ENCODE data around the gene PADI3. TPM values are rescaled to one million over a fixed set of nuclear protein-coding genes. Genes with fewer than 3 reads are reported as not detected.
A peak's percentile ranks its signal among the peaks of the same experiment; 100 is the strongest.

PADI3 gene, protein sequence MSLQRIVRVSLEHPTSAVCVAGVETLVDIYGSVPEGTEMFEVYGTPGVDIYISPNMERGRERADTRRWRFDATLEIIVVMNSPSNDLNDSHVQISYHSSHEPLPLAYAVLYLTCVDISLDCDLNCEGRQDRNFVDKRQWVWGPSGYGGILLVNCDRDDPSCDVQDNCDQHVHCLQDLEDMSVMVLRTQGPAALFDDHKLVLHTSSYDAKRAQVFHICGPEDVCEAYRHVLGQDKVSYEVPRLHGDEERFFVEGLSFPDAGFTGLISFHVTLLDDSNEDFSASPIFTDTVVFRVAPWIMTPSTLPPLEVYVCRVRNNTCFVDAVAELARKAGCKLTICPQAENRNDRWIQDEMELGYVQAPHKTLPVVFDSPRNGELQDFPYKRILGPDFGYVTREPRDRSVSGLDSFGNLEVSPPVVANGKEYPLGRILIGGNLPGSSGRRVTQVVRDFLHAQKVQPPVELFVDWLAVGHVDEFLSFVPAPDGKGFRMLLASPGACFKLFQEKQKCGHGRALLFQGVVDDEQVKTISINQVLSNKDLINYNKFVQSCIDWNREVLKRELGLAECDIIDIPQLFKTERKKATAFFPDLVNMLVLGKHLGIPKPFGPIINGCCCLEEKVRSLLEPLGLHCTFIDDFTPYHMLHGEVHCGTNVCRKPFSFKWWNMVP
- total RNA-seq: not detected

GRCh38 chr1:17248781-17249180 is at the start of gene PADI3:
Gene PADI3 (plus strand): TSS chr1:17249098. CDS start chr1:17249138, 40 bp downstream.
- ATAC-seq (ENCODE audit: low FRiP score in 2 of 2): no peak
- WGBS, 2 donors: 55 to 71% methylated on average over 5 to 9 of the region's 9 CpGs
- Histone ChIP-seq H3K27me3 (no peaks in the 10 kb centered on the region), H3K9me3 (no peaks in the 10 kb centered on the region), H3K27ac (no peak within 1 kb of the TSS), H3K4me1 (no peaks in the 10 kb centered on the region), H3K4me3 (no peak within 1 kb of the TSS), H3K36me3 (no peaks in the 10 kb centered on the region)
- no peak for DNase-seq
- TF ChIP-seq POLR2AphosphoS5 (IDR thresholded peaks at IDR 0.05) (no peak), EP300 (IDR thresholded peaks at IDR 0.05) (no peak), POLR2A (IDR thresholded peaks at IDR 0.05) (no peak)
- TF ChIP-seq, protein P1, sequence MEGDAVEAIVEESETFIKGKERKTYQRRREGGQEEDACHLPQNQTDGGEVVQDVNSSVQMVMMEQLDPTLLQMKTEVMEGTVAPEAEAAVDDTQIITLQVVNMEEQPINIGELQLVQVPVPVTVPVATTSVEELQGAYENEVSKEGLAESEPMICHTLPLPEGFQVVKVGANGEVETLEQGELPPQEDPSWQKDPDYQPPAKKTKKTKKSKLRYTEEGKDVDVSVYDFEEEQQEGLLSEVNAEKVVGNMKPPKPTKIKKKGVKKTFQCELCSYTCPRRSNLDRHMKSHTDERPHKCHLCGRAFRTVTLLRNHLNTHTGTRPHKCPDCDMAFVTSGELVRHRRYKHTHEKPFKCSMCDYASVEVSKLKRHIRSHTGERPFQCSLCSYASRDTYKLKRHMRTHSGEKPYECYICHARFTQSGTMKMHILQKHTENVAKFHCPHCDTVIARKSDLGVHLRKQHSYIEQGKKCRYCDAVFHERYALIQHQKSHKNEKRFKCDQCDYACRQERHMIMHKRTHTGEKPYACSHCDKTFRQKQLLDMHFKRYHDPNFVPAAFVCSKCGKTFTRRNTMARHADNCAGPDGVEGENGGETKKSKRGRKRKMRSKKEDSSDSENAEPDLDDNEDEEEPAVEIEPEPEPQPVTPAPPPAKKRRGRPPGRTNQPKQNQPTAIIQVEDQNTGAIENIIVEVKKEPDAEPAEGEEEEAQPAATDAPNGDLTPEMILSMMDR (IDR thresholded peaks at IDR 0.05): no peak

- H3K27ac ChIP-seq: no peak overlapping the region
- H3K9me3 ChIP-seq: no peaks in the 10 kb centered on the region
- no peaks in the 10 kb centered on the region for H3K27me3 ChIP-seq
- ATAC-seq (ENCODE audit: low FRiP score in 2 of 2) (no peak), DNase-seq (no peak)
- no peaks in the 10 kb centered on the region for H3K36me3 ChIP-seq
- no peak for TF ChIP-seq POLR2A (IDR thresholded peaks at IDR 0.05)
- no peak for TF ChIP-seq EP300 (IDR thresholded peaks at IDR 0.05)
- TF ChIP-seq, protein P1 (IDR thresholded peaks at IDR 0.05): no peak
- no peak for TF ChIP-seq POLR2AphosphoS5 (IDR thresholded peaks at IDR 0.05)
- H3K4me1 ChIP-seq: no peaks in the 10 kb centered on the region
- 85 to 91% methylated on average over 8 of the region's 9 CpGs for WGBS, 2 donors
- no peak overlapping the region for H3K4me3 ChIP-seq
Observed at GRCh38 chr1:17199267-17200044, 49.4 kb upstream of the PADI3 start.

DNA sequence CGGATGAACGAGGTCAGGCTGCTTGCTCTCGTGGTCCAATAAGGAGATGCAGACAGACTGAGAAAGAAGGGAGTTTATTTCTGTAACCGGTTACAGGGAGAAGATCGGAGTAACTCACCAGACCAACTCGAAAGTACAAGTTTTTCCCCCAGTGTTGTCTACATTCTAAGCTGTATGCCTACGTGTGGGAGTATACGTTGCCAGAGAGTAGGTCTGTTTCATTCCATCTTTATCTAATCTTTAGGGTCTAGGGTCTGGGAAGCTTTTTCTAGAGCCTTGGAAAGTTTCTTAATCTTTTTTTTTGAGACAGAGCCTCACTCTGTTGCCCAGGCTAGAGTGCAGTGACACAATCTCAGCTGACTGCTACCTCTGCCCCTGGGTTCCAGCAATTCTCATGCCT is 48.7 kb upstream of the PADI3 start:
- 57 to 65% methylated on average over 8 of the region's 8 CpGs for WGBS, 2 donors
- Histone ChIP-seq H3K9me3 (no peaks in the 10 kb centered on the region), H3K27me3 (no peaks in the 10 kb centered on the region), H3K27ac (no peak overlapping the region), H3K4me3 (no peak overlapping the region), H3K4me1 (no peaks in the 10 kb centered on the region), H3K36me3 (no peaks in the 10 kb centered on the region)
- DNase-seq (no peak), ATAC-seq (ENCODE audit: low FRiP score in 2 of 2) (no peak)
- no peak for TF ChIP-seq POLR2AphosphoS5 (IDR thresholded peaks at IDR 0.05)
- TF ChIP-seq EP300 (IDR thresholded peaks at IDR 0.05): no peak
- TF ChIP-seq, protein P1 (IDR thresholded peaks at IDR 0.05): no peak
- no peak for TF ChIP-seq POLR2A (IDR thresholded peaks at IDR 0.05)

GRCh38 chr1:17200756-17201155 is 48.1 kb upstream of the PADI3 start:
- Histone ChIP-seq H3K9me3 (no peaks in the 10 kb centered on the region), H3K4me1 (no peaks in the 10 kb centered on the region), H3K36me3 (no peaks in the 10 kb centered on the region), H3K27me3 (no peaks in the 10 kb centered on the region), H3K4me3 (no peak overlapping the region), H3K27ac (no peak overlapping the region)
- WGBS, 2 donors: 52 to 66% methylated on average over 5 of the region's 5 CpGs
- ATAC-seq (ENCODE audit: low FRiP score in 2 of 2): no peak
- TF ChIP-seq, protein P1 (IDR thresholded peaks at IDR 0.05): no peak
- TF ChIP-seq POLR2A (IDR thresholded peaks at IDR 0.05) (no peak), POLR2AphosphoS5 (IDR thresholded peaks at IDR 0.05) (no peak), EP300 (IDR thresholded peaks at IDR 0.05) (no peak)
- DNase-seq: peak in 1 of 2 donors; percentile 18
